AG04449 (cell line): ENCODE data around the gene DDX3X.
"Not testable (repeated sequence)": the region's sequence is repeated elsewhere in the genome, so short reads cannot be mapped to it uniquely, and the experiment has no call there.

Source experiments
- CTCF ChIA-PET: fragments of 350-600 bp; formaldehyde crosslinking; extraction: SDS; loops from one replicate; lab custom pipeline; 2021; ENCODE audit warnings: antibody characterized with exemption; lab: Yijun Ruan, JAX
- POLR2A ChIA-PET: fragments of 400-600, 350-600 bp; formaldehyde crosslinking; extraction: SDS; loops from one replicate; lab custom pipeline; 2020; ENCODE audit warnings: antibody characterized with exemption, inconsistent platforms; lab: Yijun Ruan, JAX
- DNase-seq: peaks from one replicate; pipeline ENCODE4 v3.0.0-alpha.2; 2010; ENCODE audit warnings: low read depth, low spot score
- H3K4me3 ChIP-seq: 2 replicates; pipeline ENCODE4 v1.5.1; 2011; ENCODE audit warnings: low read depth, mild to moderate bottlenecking, control low read depth, low read length
- TF ChIP-seq, protein P1 (sequence below): IDR thresholded peaks from one replicate; pipeline ENCODE4 v1.5.1; 2011; ENCODE audit warnings: mild to moderate bottlenecking, moderate library complexity, low read length, control low read depth, inconsistent platforms; ENCODE audit not compliant: insufficient read depth; ENCODE audit errors: missing control alignments

DDX3X gene

DNA sequence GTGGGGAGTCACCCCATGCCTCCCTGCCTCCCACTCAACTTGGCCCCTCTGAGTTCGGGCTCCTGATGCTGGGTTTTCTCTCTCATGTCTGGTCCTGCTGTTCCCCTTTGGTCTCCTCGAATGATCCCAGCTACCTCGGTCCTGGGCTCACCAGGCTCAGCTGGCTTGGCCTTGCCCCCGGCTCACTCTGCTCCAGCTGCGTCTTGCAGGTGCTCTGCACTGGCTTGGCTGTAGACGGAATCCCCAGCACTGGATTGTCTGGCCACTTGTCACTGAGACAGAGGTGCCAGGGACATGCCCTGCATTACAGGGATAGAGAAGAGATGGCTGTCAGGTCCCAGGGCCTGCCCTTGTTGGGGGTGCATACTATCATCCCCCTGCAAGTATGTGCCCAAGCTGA lies 71.6 kb downstream of the DDX3X start:
- TF ChIP-seq, protein P1, sequence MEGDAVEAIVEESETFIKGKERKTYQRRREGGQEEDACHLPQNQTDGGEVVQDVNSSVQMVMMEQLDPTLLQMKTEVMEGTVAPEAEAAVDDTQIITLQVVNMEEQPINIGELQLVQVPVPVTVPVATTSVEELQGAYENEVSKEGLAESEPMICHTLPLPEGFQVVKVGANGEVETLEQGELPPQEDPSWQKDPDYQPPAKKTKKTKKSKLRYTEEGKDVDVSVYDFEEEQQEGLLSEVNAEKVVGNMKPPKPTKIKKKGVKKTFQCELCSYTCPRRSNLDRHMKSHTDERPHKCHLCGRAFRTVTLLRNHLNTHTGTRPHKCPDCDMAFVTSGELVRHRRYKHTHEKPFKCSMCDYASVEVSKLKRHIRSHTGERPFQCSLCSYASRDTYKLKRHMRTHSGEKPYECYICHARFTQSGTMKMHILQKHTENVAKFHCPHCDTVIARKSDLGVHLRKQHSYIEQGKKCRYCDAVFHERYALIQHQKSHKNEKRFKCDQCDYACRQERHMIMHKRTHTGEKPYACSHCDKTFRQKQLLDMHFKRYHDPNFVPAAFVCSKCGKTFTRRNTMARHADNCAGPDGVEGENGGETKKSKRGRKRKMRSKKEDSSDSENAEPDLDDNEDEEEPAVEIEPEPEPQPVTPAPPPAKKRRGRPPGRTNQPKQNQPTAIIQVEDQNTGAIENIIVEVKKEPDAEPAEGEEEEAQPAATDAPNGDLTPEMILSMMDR, result no peak
- ChIA-PET POLR2A (no interaction called here), CTCF (no interaction called here)
- no peak overlapping the region for H3K4me3 ChIP-seq
- no peak for DNase-seq

DNA sequence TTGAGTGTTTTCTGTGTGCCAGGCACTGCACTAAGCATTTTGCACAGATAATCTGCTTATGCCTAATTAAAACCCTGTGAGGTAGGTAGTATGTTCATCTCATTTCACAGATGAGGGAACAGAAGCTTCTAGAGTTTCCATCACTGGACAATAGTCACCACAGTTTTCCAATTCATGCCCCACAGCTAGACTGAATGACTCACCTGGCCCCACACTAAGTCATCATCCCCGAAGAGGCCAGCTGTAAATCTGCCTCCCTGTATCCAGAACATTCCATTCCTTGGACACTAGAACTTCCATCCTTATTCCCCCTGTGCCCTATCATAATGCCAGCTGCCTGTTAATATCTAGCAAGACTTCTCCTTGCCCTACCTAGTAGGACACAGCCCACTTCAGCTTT lies 72.2 kb downstream of the DDX3X start:
- no peak for DNase-seq
- ChIA-PET POLR2A (no interaction called here), CTCF (no interaction called here)
- TF ChIP-seq, protein P1, result no peak
- H3K4me3 ChIP-seq, result no peak overlapping the region

DNA sequence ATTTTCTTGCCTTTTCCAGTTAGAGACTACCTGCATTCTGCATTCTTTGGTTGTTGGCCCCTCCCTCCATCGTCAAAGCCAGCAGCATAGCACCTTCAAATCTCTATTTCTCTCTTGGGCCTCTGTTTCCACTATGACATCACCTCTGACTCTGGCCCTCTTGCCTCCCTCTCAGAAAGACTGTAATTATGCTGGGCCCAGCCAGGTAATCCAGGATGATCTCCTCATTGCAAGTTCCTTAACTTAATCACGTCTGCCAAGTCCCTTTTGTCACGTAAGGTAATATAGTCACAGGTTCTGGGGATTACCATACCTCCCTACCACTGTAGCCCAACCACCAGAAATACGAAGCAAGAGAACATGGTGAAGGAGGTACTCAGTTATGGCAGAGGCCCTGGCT lies 73.9 kb downstream of the DDX3X start:
- TF ChIP-seq, protein P1, result no peak
- DNase-seq, result no peak
- CTCF ChIA-PET, result no interaction called here
- no peak overlapping the region for H3K4me3 ChIP-seq
- POLR2A ChIA-PET, result no interaction called here

DNA sequence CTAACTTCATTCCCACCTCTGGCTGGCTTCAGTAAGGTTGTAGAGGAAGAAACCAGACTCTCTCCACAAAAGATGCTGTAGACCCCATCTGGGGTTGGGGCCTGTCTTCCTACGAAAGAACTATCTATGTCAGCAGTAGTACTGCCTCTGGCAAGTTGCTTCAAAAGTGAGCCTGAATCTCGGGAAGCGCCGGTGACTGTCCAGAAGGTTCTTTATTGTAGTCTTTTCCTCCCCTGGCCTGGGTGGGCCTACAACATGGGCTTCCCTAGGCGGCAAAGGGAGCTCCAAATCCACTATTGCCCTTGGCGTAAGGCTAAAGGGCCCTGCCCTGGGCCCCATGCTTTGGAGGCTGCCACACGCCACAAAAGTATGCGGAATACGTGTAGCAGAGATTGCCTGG lies 74.6 kb downstream of the DDX3X start:
- no peak for DNase-seq
- TF ChIP-seq, protein P1, result no peak
- H3K4me3 ChIP-seq, result no peak overlapping the region
- ChIA-PET POLR2A (no interaction called here), CTCF (no interaction called here)

DNA sequence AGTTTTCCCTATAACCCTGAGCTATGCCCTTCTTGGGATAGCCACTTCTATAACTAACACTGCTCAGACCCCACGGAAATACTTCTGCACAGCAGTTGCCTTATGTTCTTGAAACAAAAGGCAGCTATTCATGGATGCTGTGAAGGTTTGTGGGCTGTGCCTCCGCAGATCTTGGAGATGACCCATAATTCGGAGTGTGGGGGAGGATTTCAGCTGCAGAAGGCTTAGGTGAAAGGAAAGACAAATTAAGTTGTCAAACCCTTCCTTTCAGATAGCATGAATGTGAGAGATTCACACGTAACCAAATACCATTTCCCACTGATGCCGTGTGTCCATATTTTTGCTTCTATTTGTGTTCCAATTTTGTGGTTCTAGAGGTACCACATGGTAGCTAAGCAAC lies 75.0 kb downstream of the DDX3X start:
- DNase-seq, result no peak
- H3K4me3 ChIP-seq, result no peak overlapping the region
- ChIA-PET POLR2A (no interaction called here), CTCF (interaction anchor here (1.0 kb wide), 1 partner anchor 33 kb away, joined by 3 read pairs; no protein-coding TSS in a partner anchor)
- TF ChIP-seq, protein P1, result no peak

DNA sequence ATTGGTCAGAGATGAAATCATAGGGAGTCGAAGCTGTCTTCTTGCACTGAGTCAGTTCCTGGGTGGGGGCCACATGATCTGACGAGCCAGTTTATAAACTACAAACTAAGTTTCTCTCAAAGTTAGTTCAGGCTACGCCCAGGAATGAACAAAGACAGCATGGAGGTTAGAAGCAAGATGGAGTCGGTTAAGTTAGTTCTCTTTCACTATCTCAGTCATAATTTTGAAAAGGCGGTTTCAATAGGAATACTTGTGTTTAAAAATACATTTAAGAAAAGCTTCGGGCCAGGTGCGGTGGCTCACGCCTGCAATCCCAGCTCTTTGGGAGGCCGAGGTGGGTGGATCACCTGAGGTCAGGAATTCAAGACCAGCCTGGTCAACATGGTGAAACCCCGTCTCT lies 77.3 kb downstream of the DDX3X start:
- CTCF ChIA-PET, DNase-seq, H3K4me3 ChIP-seq, POLR2A ChIA-PET: not testable (repeated sequence)

DNA sequence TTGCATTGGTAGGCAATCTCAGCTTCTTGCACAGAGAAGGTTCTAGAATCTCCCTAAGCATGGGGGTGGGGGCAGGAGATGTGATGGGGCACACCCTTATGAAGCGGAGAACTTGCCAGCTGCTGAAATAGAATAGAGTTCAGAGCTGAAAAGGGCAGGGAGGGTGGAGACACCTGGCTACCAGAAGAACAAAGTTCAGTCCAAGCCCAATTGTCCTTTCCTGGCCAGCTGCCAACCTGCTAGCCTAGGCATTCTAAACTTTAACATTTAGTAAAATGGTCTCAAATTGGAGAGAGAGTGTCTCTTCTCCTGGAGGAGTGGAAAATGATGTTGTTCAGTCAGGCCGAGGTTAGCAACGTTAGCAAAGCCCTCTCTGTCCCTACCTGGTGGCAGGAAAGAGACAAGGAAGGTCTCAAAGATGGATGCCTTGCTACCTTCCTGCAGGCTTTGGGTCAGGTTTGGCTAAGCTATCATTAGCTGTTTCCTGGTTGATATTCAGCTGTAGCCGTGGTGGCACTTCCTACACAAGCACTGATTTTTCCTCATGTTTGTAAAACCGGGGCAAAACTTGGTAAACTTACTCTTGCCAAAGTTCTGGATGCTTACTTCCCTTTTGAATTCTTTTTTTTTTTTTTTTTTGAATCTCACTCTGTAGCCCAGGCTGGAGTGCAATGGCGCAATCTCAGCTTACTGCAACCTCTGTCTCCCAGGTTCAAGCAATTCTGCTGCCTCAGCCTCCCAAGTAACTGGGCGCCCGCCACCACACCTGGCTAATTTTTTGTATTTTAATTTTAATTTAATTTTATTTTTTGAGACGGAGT lies 78.5 kb downstream of the DDX3X start:
- H3K4me3 ChIP-seq, result no peak overlapping the region
- ChIA-PET POLR2A (no interaction called here), CTCF (no interaction called here)
- DNase-seq, result no peak
- TF ChIP-seq, protein P1, result no peak
